Measurements from ENCODE around the gene SLC9A8. TPM values are rescaled to one million over a fixed set of nuclear protein-coding genes. Genes with fewer than 3 reads are reported as not detected.

SLC9A8 gene
- total RNA-seq, 2 experiments from 2014 or later, result 9.4 to 11.3 TPM

- CTCF ChIA-PET, result interaction anchor here (1.2 to 1.8 kb wide), 3 partner anchors 9 to 177 kb away, joined by 3 to 6 read pairs (median 3); no protein-coding TSS in a partner anchor
- intact Hi-C loops (cut with micrococcal nuclease), result no loop called here
- Mint-ChIP-seq H3K4me3 (no peak overlapping the region), H3K9me3 (no peaks in the 10 kb centered on the region), H3K4me1 (ENCODE audit: low read depth) (peaks cover 8% of the 10 kb centered on the region), H3K36me3 (ENCODE audit: low read depth) (no peaks in the 10 kb centered on the region), H3K27me3 (peaks cover 4% of the 10 kb centered on the region), H3K27ac (no peak overlapping the region)
- DNase-seq, result no peak
- POLR2A ChIA-PET, result no interaction called here
- TF ChIP-seq CTCF (IDR thresholded peaks at IDR 0.05), result no peak
- no peak for ATAC-seq
Observed at GRCh38 chr20:49785149-49785851, 27.3 kb upstream of the SLC9A8 start.

GRCh38 chr20:49785852-49786175, 26.8 kb upstream of the SLC9A8 start:
- intact Hi-C loops (cut with micrococcal nuclease), result no loop called here
- H3K27ac Mint-ChIP-seq, result no peak overlapping the region
- no peak for ATAC-seq
- peaks cover 4% of the 10 kb centered on the region for H3K27me3 Mint-ChIP-seq
- H3K36me3 Mint-ChIP-seq (ENCODE audit: low read depth), result no peaks in the 10 kb centered on the region
- TF ChIP-seq CTCF (IDR thresholded peaks at IDR 0.05), result no peak
- no peaks in the 10 kb centered on the region for H3K9me3 Mint-ChIP-seq
- peaks cover 8% of the 10 kb centered on the region for H3K4me1 Mint-ChIP-seq (ENCODE audit: low read depth)
- no peak for DNase-seq
- POLR2A ChIA-PET, result no interaction called here
- no peak overlapping the region for H3K4me3 Mint-ChIP-seq
- CTCF ChIA-PET, result interaction anchor here (1.2 to 1.8 kb wide), 2 partner anchors 10 to 60 kb away, joined by 3 to 6 read pairs; no protein-coding TSS in a partner anchor

- H3K27ac Mint-ChIP-seq, result no peak overlapping the region
Observed at GRCh38 chr20:49786196-49786595, 26.4 kb upstream of the SLC9A8 start.

GRCh38 chr20:49786668-49787370, 25.8 kb upstream of the SLC9A8 start:
- Mint-ChIP-seq H3K27ac (no peak overlapping the region), H3K4me1 (ENCODE audit: low read depth) (peaks cover 6% of the 10 kb centered on the region), H3K4me3 (no peak overlapping the region), H3K9me3 (no peaks in the 10 kb centered on the region), H3K36me3 (ENCODE audit: low read depth) (no peaks in the 10 kb centered on the region), H3K27me3 (peaks cover 5% of the 10 kb centered on the region)
- POLR2A ChIA-PET, result no interaction called here
- ATAC-seq, result no peak
- TF ChIP-seq CTCF (IDR thresholded peaks at IDR 0.05), result no peak
- no peak for DNase-seq
- intact Hi-C loops (cut with micrococcal nuclease), result no loop called here
- CTCF ChIA-PET, result interaction anchor here (0.7 to 1.8 kb wide), 3 partner anchors 11 to 137 kb away, joined by 3 to 6 read pairs (median 3); no protein-coding TSS in a partner anchor

More at GRCh38 chr20:49786196-49786595, 26.4 kb upstream of the SLC9A8 start:
- peaks cover 8% of the 10 kb centered on the region for H3K4me1 Mint-ChIP-seq (ENCODE audit: low read depth)
- no peaks in the 10 kb centered on the region for H3K9me3 Mint-ChIP-seq
- intact Hi-C loops (cut with micrococcal nuclease), result no loop called here
- H3K27me3 Mint-ChIP-seq, result peaks cover 4% of the 10 kb centered on the region
- H3K36me3 Mint-ChIP-seq (ENCODE audit: low read depth), result no peaks in the 10 kb centered on the region
- ChIA-PET CTCF (interaction anchor here (1.2 to 1.8 kb wide), 2 partner anchors 10 to 59 kb away, joined by 3 to 6 read pairs; no protein-coding TSS in a partner anchor), POLR2A (no interaction called here)
- no peak overlapping the region for H3K4me3 Mint-ChIP-seq
- ATAC-seq, result no peak
- no peak for TF ChIP-seq CTCF (IDR thresholded peaks at IDR 0.05)
- DNase-seq, result no peak

Measured in activated CD8-positive, alpha-beta T cell treated with anti-CD3 and anti-CD28 coated beads for 36 hours (primary cell).